Parathyroid adenoma (tissue), 2 donors: ENCODE data around the gene XCL2.

ENCODE experiments used
- H2AFZ ChIP-seq: fragments of 300-600 bp; sonication (generic); one replicate; pipeline ENCODE4 v1.7.0; 2017; ENCODE audit warnings: antibody characterized with exemption, mild to moderate bottlenecking
- H3K27ac ChIP-seq: fragments of 300-600 bp; sonication (generic); one replicate; pipeline ENCODE4 v1.7.0; 2017
- H3K27me3 ChIP-seq: fragments of 300-600 bp; sonication (generic); one replicate; pipeline ENCODE4 v1.7.0; 2017; ENCODE audit warnings: low read length; ENCODE audit not compliant: control insufficient read depth, insufficient read depth
- H3K36me3 ChIP-seq: fragments of 300-600 bp; sonication (generic); one replicate; pipeline ENCODE4 v1.7.0; 2017; ENCODE audit warnings: low read length; ENCODE audit not compliant: control insufficient read depth, insufficient read depth
- H3K4me1 ChIP-seq: fragments of 300-600 bp; sonication (generic); one replicate; pipeline ENCODE4 v1.7.0; 2017; ENCODE audit warnings: control low read depth
- H3K4me2 ChIP-seq: fragments of 300-600 bp; sonication (generic); one replicate; pipeline ENCODE4 v1.7.0; 2017; ENCODE audit warnings: low read length
- H3K4me3 ChIP-seq: fragments of 300-600 bp; sonication (generic); one replicate; pipeline ENCODE4 v1.7.0; 2017; ENCODE audit warnings: low read depth, low read length
- H3K79me2 ChIP-seq: fragments of 300-600 bp; sonication (generic); one replicate; pipeline ENCODE4 v1.7.0; 2017; ENCODE audit warnings: control low read depth
- H3K9ac ChIP-seq: fragments of 300-600 bp; sonication (generic); one replicate; pipeline ENCODE4 v1.7.0; 2017; ENCODE audit warnings: mild to moderate bottlenecking
- H3K9me3 ChIP-seq: fragments of 300-600 bp; sonication (generic); one replicate; pipeline ENCODE4 v1.7.0; 2017; ENCODE audit warnings: low read length; ENCODE audit not compliant: control insufficient read depth
- TF ChIP-seq, protein P1 (sequence below): fragments of 300-600 bp; sonication (generic); IDR thresholded peaks from one replicate; pipeline ENCODE4 v1.7.0; 2017; ENCODE audit warnings: antibody characterized with exemption, mild to moderate bottlenecking
- donor health status: primary hyperparathyroidism.

The XCL2 gene

GRCh38 chr1:168513656-168514404 is 30.0 kb downstream of the XCL2 start:
- no peak overlapping the region for H3K4me3 ChIP-seq
- TF ChIP-seq, protein P1, sequence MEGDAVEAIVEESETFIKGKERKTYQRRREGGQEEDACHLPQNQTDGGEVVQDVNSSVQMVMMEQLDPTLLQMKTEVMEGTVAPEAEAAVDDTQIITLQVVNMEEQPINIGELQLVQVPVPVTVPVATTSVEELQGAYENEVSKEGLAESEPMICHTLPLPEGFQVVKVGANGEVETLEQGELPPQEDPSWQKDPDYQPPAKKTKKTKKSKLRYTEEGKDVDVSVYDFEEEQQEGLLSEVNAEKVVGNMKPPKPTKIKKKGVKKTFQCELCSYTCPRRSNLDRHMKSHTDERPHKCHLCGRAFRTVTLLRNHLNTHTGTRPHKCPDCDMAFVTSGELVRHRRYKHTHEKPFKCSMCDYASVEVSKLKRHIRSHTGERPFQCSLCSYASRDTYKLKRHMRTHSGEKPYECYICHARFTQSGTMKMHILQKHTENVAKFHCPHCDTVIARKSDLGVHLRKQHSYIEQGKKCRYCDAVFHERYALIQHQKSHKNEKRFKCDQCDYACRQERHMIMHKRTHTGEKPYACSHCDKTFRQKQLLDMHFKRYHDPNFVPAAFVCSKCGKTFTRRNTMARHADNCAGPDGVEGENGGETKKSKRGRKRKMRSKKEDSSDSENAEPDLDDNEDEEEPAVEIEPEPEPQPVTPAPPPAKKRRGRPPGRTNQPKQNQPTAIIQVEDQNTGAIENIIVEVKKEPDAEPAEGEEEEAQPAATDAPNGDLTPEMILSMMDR, result no peak
- H3K4me1 ChIP-seq, result no peaks in the 10 kb centered on the region
- no peak overlapping the region for H3K4me2 ChIP-seq
- H3K9ac ChIP-seq, result no peak overlapping the region
- H3K9me3 ChIP-seq, result no peaks in the 10 kb centered on the region
- H2AFZ ChIP-seq, result no peak overlapping the region
- no peak overlapping the region for H3K27ac ChIP-seq
- no peaks in the 10 kb centered on the region for H3K27me3 ChIP-seq
- no peaks in the 10 kb centered on the region for H3K79me2 ChIP-seq
- H3K36me3 ChIP-seq, result no peaks in the 10 kb centered on the region

DNA sequence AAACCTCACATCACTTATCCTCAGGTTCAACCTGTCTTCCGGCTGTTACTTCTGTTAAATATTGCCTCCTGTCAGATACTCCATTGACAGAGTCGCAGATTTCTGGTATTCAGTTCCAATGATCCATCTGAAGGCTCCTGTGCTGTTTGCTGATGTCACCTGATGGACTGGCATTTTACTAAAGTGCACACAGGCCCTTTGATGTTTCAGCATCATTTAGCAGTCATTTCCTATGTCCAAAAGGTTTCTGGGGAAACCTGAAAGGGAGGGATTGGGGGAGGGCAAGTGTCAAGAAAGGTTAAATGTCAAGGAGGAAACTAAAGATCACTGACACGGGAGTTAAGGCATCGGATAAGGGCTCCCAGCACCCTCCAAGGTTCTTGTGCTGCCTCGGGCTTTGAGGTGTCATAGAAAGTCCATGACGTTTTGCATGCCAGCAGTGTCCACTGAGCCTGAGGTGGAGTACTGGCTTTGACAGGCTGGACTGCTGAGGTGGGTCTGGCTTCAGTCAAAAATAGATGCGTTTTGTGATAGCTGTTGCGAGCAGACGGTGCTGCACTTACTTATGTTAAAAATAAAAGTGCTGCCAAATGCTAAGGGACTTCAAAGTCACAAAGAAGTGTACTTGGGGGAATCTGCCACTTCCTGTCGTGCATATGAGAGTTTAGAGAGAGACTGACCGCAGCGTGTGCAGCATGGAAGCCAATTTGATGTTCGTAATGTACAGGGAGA is 30.8 kb downstream of the XCL2 start:
- Histone ChIP-seq H3K36me3 (no peaks in the 10 kb centered on the region), H3K4me3 (no peak overlapping the region), H3K27ac (no peak overlapping the region), H3K9ac (no peak overlapping the region), H2AFZ (no peak overlapping the region), H3K9me3 (no peaks in the 10 kb centered on the region), H3K4me2 (no peak overlapping the region), H3K4me1 (no peaks in the 10 kb centered on the region), H3K27me3 (no peaks in the 10 kb centered on the region), H3K79me2 (no peaks in the 10 kb centered on the region)
- TF ChIP-seq, protein P1, result no peak

- Histone ChIP-seq H3K27ac (no peak overlapping the region), H3K9me3 (no peaks in the 10 kb centered on the region), H3K36me3 (no peaks in the 10 kb centered on the region), H3K27me3 (no peaks in the 10 kb centered on the region), H3K9ac (no peak overlapping the region), H3K79me2 (no peaks in the 10 kb centered on the region), H3K4me2 (no peak overlapping the region), H3K4me3 (no peak overlapping the region), H2AFZ (no peak overlapping the region), H3K4me1 (no peaks in the 10 kb centered on the region)
- TF ChIP-seq, protein P1, result no peak
Measured at GRCh38 chr1:168509875-168510791, 33.7 kb downstream of the XCL2 start.

- H3K9ac ChIP-seq, result no peak overlapping the region
- H3K4me2 ChIP-seq, result no peak overlapping the region
- H3K9me3 ChIP-seq, result no peaks in the 10 kb centered on the region
- no peaks in the 10 kb centered on the region for H3K27me3 ChIP-seq
- no peaks in the 10 kb centered on the region for H3K79me2 ChIP-seq
- H3K4me3 ChIP-seq, result no peak overlapping the region
- no peaks in the 10 kb centered on the region for H3K4me1 ChIP-seq
- TF ChIP-seq, protein P1, result no peak
- no peak overlapping the region for H3K27ac ChIP-seq
- no peaks in the 10 kb centered on the region for H3K36me3 ChIP-seq
- H2AFZ ChIP-seq, result no peak overlapping the region
Measured at GRCh38 chr1:168509210-168509609, 34.6 kb downstream of the XCL2 start.
